Transverse colon (tissue), 4 donors: ENCODE results near the gene GBE1. TPM values are rescaled to one million over a fixed set of nuclear protein-coding genes. Genes with fewer than 3 reads are reported as not detected.

Experiments
- DNase-seq: peaks from one replicate; pipeline ENCODE4 v3.0.0-alpha.2; 2019
- H3K27ac ChIP-seq, 4 donors: fragments of 200-600 bp; sonication (generic); 2 replicates each; pipeline ENCODE4 v1.5.1; 2016 to 2018; ENCODE audit warnings: inconsistent platforms in 4 of 4
- H3K27me3 ChIP-seq: fragments of 200-600 bp; sonication (generic); 2 replicates; pipeline ENCODE4 v1.5.1; 2017; ENCODE audit warnings: inconsistent platforms
- H3K36me3 ChIP-seq, 4 donors: fragments of 200-600 bp; sonication (generic); 2 replicates each; pipeline ENCODE4 v1.5.1; 2017 to 2019; ENCODE audit warnings: inconsistent platforms in 4 of 4
- H3K4me1 ChIP-seq, 4 donors: fragments of 200-600 bp; sonication (generic); 2 replicates each; pipeline ENCODE4 v1.5.1; 2017 to 2020; ENCODE audit warnings: inconsistent platforms in 4 of 4
- H3K4me3 ChIP-seq, 4 donors: fragments of 200-600 bp; sonication (generic); 1 replicate in 1 of 4; 2 replicates in 3 of 4; pipeline versions ENCODE4 v1.5.1 to v1.6.1; 2017 to 2019; ENCODE audit warnings: inconsistent platforms in 4 of 4
- H3K9me3 ChIP-seq, 2 donors: fragments of 200-600 bp; sonication (generic); 2 replicates each; pipeline ENCODE4 v1.5.1; 2017 to 2019; ENCODE audit warnings: inconsistent platforms in 2 of 2
- CTCF ChIP-seq, 5 experiments: fragments of 200-600 bp in 3 of 5; fragments of 450-650 bp in 2 of 5; sonication (generic) in 3 of 5; IDR thresholded peaks; 1 replicate in 2 of 5; 2 replicates in 3 of 5; pipeline ENCODE4 v1.5.1; 2016 to 2017; ENCODE audit warnings: antibody characterized with exemption in 5 of 5, inconsistent platforms in 3 of 5, mild to moderate bottlenecking in 2 of 5, moderate library complexity in 1 of 5
- EP300 ChIP-seq: sonication (generic); formaldehyde crosslinking; IDR thresholded peaks from one replicate; pipeline ENCODE4 v1.6.1; 2017; ENCODE audit warnings: antibody characterized with exemption, low read depth
- POLR2A ChIP-seq: fragments of 450-650 bp; IDR thresholded peaks from one replicate; pipeline ENCODE4 v1.6.1; 2016; ENCODE audit warnings: antibody characterized with exemption, mild to moderate bottlenecking, moderate library complexity
- POLR2AphosphoS5 ChIP-seq, 3 donors: sonication (generic); formaldehyde crosslinking; IDR thresholded peaks; one replicate each; pipeline ENCODE4 v1.6.1; 2016; ENCODE audit warnings: antibody characterized with exemption in 3 of 3
- WGBS, 2 donors: methylation state at CpG; one replicate each; pipeline ENCODE4 v1.1.5; 2018; ENCODE audit warnings: low coverage in 1 of 2; 5-methylcytosine and 5-hydroxymethylcytosine counted together
- in situ Hi-C, 4 donors: fragments of 200-750 bp; cut with MboI; loops; one replicate each; pipeline versions ENCODE4 v1.15.0 to v1.15.1; 2017; ENCODE audit warnings: low sequenced_read_pairs in 3 of 4, low pct_ligation_motif_present in 1 of 4, low pct_unique_long_range_greater_than_20kb in 1 of 4
- intact Hi-C: fragments of 100-400 bp; cut with DNase I; formaldehyde crosslinking; loops from one replicate; pipeline ENCODE4 v1.15.1; 2023; ENCODE audit warnings: low total_unique reads
- total RNA-seq, 4 donors: library from RNA; depleted of rRNA; stranded (reverse); fragments of >200 nt; gene quantifications; one replicate each; pipeline ENCODE4 v1.1.0, GENCODE V29; 2016

Gene GBE1
- total RNA-seq, 4 donors from 2014 or later: 3.0 to 24.3 (median 16.7) TPM

GRCh38 chr3:81676706-81677456 lies 84.6 kb downstream of the GBE1 start:
- no peaks in the 10 kb centered on the region for H3K9me3 ChIP-seq
- H3K4me1 ChIP-seq: peaks cover 0 to 8% (median 2%) of the 10 kb centered on the region in 4 donors
- H3K27ac ChIP-seq: no peak overlapping the region
- in situ Hi-C loops: no loop called here
- H3K4me3 ChIP-seq: no peak overlapping the region
- no peaks in the 10 kb centered on the region for H3K27me3 ChIP-seq
- no peaks in the 10 kb centered on the region for H3K36me3 ChIP-seq
- no peak for DNase-seq
- 58 to 67% methylated on average over 4 to 5 of the region's 5 CpGs for WGBS, 2 donors
- intact Hi-C loops: no loop called here
- TF ChIP-seq POLR2A (no peak), EP300 (no peak), CTCF (IDR thresholded peaks at IDR 0.05) (no peak), POLR2AphosphoS5 (IDR thresholded peaks at IDR 0.05) (no peak)

DNA sequence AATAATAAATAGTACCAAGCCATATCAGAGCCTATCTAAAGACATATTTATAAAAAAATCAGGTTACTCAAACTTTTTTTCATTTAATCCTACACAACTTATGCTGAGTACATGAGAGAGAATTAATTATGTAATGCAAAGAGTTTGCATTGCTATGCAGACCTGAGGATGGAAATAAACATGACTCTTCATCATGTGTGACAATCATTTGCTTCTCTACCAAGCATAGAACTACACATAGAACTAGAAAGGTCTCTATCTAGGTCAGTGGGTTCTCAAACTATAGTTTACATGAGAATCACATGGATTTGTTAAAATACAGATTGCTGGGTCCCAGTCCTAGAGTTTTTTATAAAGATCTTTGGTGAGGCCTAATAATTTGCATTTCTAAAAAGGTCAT lies 86.8 kb downstream of the GBE1 start:
- H3K4me3 ChIP-seq: no peak overlapping the region
- no peaks in the 10 kb centered on the region for H3K9me3 ChIP-seq
- H3K4me1 ChIP-seq: peaks cover 0 to 8% (median 2%) of the 10 kb centered on the region in 4 donors
- intact Hi-C loops (no loop called here), in situ Hi-C loops (loop anchor here in 1 of 4 donors (25.0 kb wide), 1 partner anchor 463 kb away; no protein-coding TSS in a partner anchor)
- H3K36me3 ChIP-seq: no peaks in the 10 kb centered on the region
- no peak overlapping the region for H3K27ac ChIP-seq
- no peak for DNase-seq
- TF ChIP-seq CTCF (IDR thresholded peaks at IDR 0.05) (no peak), EP300 (no peak)
- H3K27me3 ChIP-seq: no peaks in the 10 kb centered on the region

GRCh38 chr3:81668283-81668682 lies 93.2 kb downstream of the GBE1 start:
- WGBS, 2 donors: 87 to 90% methylated on average over 3 of the region's 3 CpGs
- Histone ChIP-seq H3K36me3 (no peaks in the 10 kb centered on the region), H3K9me3 (no peaks in the 10 kb centered on the region), H3K27me3 (no peaks in the 10 kb centered on the region), H3K4me1 (no peaks in the 10 kb centered on the region), H3K27ac (no peak overlapping the region), H3K4me3 (no peak overlapping the region)
- TF ChIP-seq POLR2AphosphoS5 (IDR thresholded peaks at IDR 0.05): no peak
- no peak for TF ChIP-seq POLR2A
- TF ChIP-seq CTCF (IDR thresholded peaks at IDR 0.05): no peak
- no peak for TF ChIP-seq EP300
- DNase-seq: no peak
- in situ Hi-C loops: loop anchor here in 1 of 4 donors (25.0 kb wide), 1 partner anchor 469 kb away; no protein-coding TSS in a partner anchor
- intact Hi-C loops: no loop called here

GRCh38 chr3:81666502-81667121 lies 94.8 kb downstream of the GBE1 start:
- Histone ChIP-seq H3K36me3 (no peaks in the 10 kb centered on the region), H3K9me3 (no peaks in the 10 kb centered on the region), H3K27me3 (no peaks in the 10 kb centered on the region), H3K4me3 (no peak overlapping the region), H3K4me1 (no peaks in the 10 kb centered on the region), H3K27ac (no peak overlapping the region)
- in situ Hi-C loops (loop anchor here in 1 of 4 donors (25.0 kb wide), 1 partner anchor 471 kb away; no protein-coding TSS in a partner anchor), intact Hi-C loops (no loop called here)
- no peak for DNase-seq
- TF ChIP-seq POLR2AphosphoS5 (IDR thresholded peaks at IDR 0.05) (no peak), CTCF (IDR thresholded peaks at IDR 0.05) (peak; percentile 50 to 72 (median 60))
